Neural crest cell (in vitro differentiated cells): Measurements from ENCODE around the gene IGFBP2. TPM values are rescaled to one million over a fixed set of nuclear protein-coding genes. Genes with fewer than 3 reads are reported as not detected.
A peak's percentile ranks its signal among the peaks of the same experiment; 100 is the strongest.

Experiments used
- DNase-seq: peaks from one replicate; pipeline ENCODE4 v3.0.0; 2021; ENCODE audit warnings: low read depth, mixed read lengths, low spot score
- H3K27ac Mint-ChIP-seq: one replicate; pipeline ENCODE4 v1.8.0; 2021; ENCODE audit warnings: mild to moderate bottlenecking, mixed read lengths; ENCODE audit not compliant: unreplicated experiment
- H3K27me3 Mint-ChIP-seq: 2 replicates; pipeline ENCODE4 v1.8.0; 2021; ENCODE audit warnings: low read depth, mild to moderate bottlenecking, mixed read lengths
- H3K36me3 Mint-ChIP-seq: 2 replicates; pipeline ENCODE4 v1.8.0; 2021; ENCODE audit warnings: low read depth, mild to moderate bottlenecking, mixed read lengths
- H3K4me1 Mint-ChIP-seq: 2 replicates; pipeline ENCODE4 v1.8.0; 2021; ENCODE audit warnings: mixed read lengths
- H3K4me3 Mint-ChIP-seq: one replicate; pipeline ENCODE4 v1.8.0; 2021; ENCODE audit warnings: mild to moderate bottlenecking, mixed read lengths
- H3K9me3 Mint-ChIP-seq: 2 replicates; pipeline ENCODE4 v1.8.0; 2021; ENCODE audit warnings: mixed read lengths
- total RNA-seq: library from RNA; stranded (reverse); gene quantifications from 2 replicates; pipeline ENCODE4 v1.2.1, GENCODE V29; 2021
- TF ChIP-seq, protein P1 (sequence below): fragments of 200-600 bp; sonication (generic); conservative IDR thresholded peaks from 2 replicates; pipeline ENCODE4 v1.5.0; 2021; ENCODE audit warnings: antibody characterized with exemption, mild to moderate bottlenecking

IGFBP2 gene
- total RNA-seq, 1 donor from 2014 or later, result 366 TPM

GRCh38 chr2:216676630-216677029 lies 43.4 kb downstream of the IGFBP2 start:
- no peak for DNase-seq
- Mint-ChIP-seq H3K9me3 (no peaks in the 10 kb centered on the region), H3K27me3 (no peaks in the 10 kb centered on the region), H3K36me3 (peaks cover 22% of the 10 kb centered on the region), H3K27ac (no peak overlapping the region), H3K4me3 (no peak overlapping the region), H3K4me1 (peaks cover 36% of the 10 kb centered on the region)
- TF ChIP-seq, protein P1, sequence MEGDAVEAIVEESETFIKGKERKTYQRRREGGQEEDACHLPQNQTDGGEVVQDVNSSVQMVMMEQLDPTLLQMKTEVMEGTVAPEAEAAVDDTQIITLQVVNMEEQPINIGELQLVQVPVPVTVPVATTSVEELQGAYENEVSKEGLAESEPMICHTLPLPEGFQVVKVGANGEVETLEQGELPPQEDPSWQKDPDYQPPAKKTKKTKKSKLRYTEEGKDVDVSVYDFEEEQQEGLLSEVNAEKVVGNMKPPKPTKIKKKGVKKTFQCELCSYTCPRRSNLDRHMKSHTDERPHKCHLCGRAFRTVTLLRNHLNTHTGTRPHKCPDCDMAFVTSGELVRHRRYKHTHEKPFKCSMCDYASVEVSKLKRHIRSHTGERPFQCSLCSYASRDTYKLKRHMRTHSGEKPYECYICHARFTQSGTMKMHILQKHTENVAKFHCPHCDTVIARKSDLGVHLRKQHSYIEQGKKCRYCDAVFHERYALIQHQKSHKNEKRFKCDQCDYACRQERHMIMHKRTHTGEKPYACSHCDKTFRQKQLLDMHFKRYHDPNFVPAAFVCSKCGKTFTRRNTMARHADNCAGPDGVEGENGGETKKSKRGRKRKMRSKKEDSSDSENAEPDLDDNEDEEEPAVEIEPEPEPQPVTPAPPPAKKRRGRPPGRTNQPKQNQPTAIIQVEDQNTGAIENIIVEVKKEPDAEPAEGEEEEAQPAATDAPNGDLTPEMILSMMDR, result no peak

- no peaks in the 10 kb centered on the region for H3K9me3 Mint-ChIP-seq
- peaks cover 42% of the 10 kb centered on the region for H3K4me1 Mint-ChIP-seq
- H3K4me3 Mint-ChIP-seq, result no peak overlapping the region
- peaks cover 22% of the 10 kb centered on the region for H3K36me3 Mint-ChIP-seq
- H3K27me3 Mint-ChIP-seq, result no peaks in the 10 kb centered on the region
- DNase-seq, result no peak
- H3K27ac Mint-ChIP-seq, result no peak overlapping the region
- TF ChIP-seq, protein P1, result no peak
Observed at GRCh38 chr2:216677439-216678097, 44.3 kb downstream of the IGFBP2 start.

DNA sequence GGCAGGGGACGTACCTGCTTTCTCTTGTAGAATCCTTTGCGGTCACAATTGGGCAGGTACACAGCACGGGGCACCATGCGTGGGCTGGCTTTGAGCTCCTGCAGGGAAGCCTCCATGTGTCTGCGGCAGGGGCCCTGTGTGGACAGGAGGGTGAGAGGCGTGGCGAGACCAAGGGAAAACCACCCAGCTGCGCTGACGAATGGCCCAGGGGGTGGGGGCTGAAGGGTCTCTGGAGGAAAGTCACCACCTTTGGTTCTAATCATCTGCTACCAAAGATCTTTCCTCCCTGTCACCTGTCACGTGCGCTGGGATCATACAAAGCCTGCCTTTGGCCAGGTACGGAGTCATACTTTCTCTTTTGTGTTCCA lies 44.9 kb downstream of the IGFBP2 start:
- Mint-ChIP-seq H3K9me3 (no peaks in the 10 kb centered on the region), H3K27ac (no peak overlapping the region), H3K4me3 (no peak overlapping the region), H3K27me3 (no peaks in the 10 kb centered on the region), H3K4me1 (peaks cover 42% of the 10 kb centered on the region), H3K36me3 (peaks cover 22% of the 10 kb centered on the region)
- no peak for DNase-seq
- TF ChIP-seq, protein P1, result no peak

- no peaks in the 10 kb centered on the region for H3K27me3 Mint-ChIP-seq
- peaks cover 20% of the 10 kb centered on the region for H3K36me3 Mint-ChIP-seq
- DNase-seq, result no peak
- H3K4me3 Mint-ChIP-seq, result peak overlapping the region; percentile 33
- H3K27ac Mint-ChIP-seq, result peak overlapping the region; percentile 90
- TF ChIP-seq, protein P1, result no peak
- peaks cover 50% of the 10 kb centered on the region for H3K4me1 Mint-ChIP-seq
- H3K9me3 Mint-ChIP-seq, result no peaks in the 10 kb centered on the region
Observed at GRCh38 chr2:216678813-216679657, 45.8 kb downstream of the IGFBP2 start.

- Mint-ChIP-seq H3K4me3 (peak overlapping the region; percentile 58), H3K9me3 (no peaks in the 10 kb centered on the region), H3K27me3 (no peaks in the 10 kb centered on the region), H3K4me1 (peaks cover 56% of the 10 kb centered on the region), H3K36me3 (peaks cover 16% of the 10 kb centered on the region), H3K27ac (peak overlapping the region; percentile 90)
- TF ChIP-seq, protein P1, result no peak
- no peak for DNase-seq
Observed at GRCh38 chr2:216679658-216680024, 46.4 kb downstream of the IGFBP2 start.
